Measurements from ENCODE around the gene HACL1.

The HACL1 gene

GRCh38 chr3:15512166-15512565, 89.2 kb downstream of the HACL1 start:
- TF ChIP-seq, protein P1, sequence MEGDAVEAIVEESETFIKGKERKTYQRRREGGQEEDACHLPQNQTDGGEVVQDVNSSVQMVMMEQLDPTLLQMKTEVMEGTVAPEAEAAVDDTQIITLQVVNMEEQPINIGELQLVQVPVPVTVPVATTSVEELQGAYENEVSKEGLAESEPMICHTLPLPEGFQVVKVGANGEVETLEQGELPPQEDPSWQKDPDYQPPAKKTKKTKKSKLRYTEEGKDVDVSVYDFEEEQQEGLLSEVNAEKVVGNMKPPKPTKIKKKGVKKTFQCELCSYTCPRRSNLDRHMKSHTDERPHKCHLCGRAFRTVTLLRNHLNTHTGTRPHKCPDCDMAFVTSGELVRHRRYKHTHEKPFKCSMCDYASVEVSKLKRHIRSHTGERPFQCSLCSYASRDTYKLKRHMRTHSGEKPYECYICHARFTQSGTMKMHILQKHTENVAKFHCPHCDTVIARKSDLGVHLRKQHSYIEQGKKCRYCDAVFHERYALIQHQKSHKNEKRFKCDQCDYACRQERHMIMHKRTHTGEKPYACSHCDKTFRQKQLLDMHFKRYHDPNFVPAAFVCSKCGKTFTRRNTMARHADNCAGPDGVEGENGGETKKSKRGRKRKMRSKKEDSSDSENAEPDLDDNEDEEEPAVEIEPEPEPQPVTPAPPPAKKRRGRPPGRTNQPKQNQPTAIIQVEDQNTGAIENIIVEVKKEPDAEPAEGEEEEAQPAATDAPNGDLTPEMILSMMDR (IDR thresholded peaks at IDR 0.05; ENCODE audit: low read depth, low read length, missing control alignments), result no peak
- DNase-seq (ENCODE audit: extremely low read depth, low read depth), result no peak
- no peak overlapping the region for H3K4me3 ChIP-seq (replicated peaks; ENCODE audit: low read depth, low read length)

- TF ChIP-seq, protein P1 (IDR thresholded peaks at IDR 0.05; ENCODE audit: low read depth, low read length, missing control alignments), result no peak
- DNase-seq (ENCODE audit: extremely low read depth, low read depth), result no peak
- no peak overlapping the region for H3K4me3 ChIP-seq (replicated peaks; ENCODE audit: low read depth, low read length)
These were observed 90.2 kb downstream of the HACL1 start for GRCh38 chr3:15511156-15511555.
